DMS79 (cell line): ENCODE measurements around the gene SCART1.
"Not testable (repeated sequence)": the region's sequence is repeated elsewhere in the genome, so short reads cannot be mapped to it uniquely, and the experiment has no call there.

Source experiments
- DNase-seq: peaks from one replicate; lab custom pipeline; 2025; lab: John Stamatoyannopoulos, UW

The SCART1 gene

GRCh38 chr10:133456041-133456951 is 2.6 kb downstream of the SCART1 start:
- DNase-seq, result no peak

- DNase-seq, result no peak
Measured at GRCh38 chr10:133457100-133457841, 3.5 kb downstream of the SCART1 start.

- DNase-seq, result no peak
Measured at GRCh38 chr10:133458021-133458709, 4.4 kb downstream of the SCART1 start.

GRCh38 chr10:133458710-133459453 is 5.1 kb downstream of the SCART1 start:
- no peak for DNase-seq

- DNase-seq, result no peak
Measured at GRCh38 chr10:133459454-133460207, 5.9 kb downstream of the SCART1 start.

- DNase-seq, result no peak
Measured at GRCh38 chr10:133460208-133460769, 6.5 kb downstream of the SCART1 start.

- DNase-seq, result no peak
Measured at GRCh38 chr10:133461027-133461426, 7.3 kb downstream of the SCART1 start.

- DNase-seq, result no peak
Measured at GRCh38 chr10:133461841-133462240, 8.1 kb downstream of the SCART1 start.

GRCh38 chr10:133462512-133463305 is 9.0 kb downstream of the SCART1 start:
- no peak for DNase-seq

GRCh38 chr10:133464582-133465031 is 10.9 kb downstream of the SCART1 start:
- no peak for DNase-seq

- no peak for DNase-seq
Measured at GRCh38 chr10:133465191-133465949, 11.6 kb downstream of the SCART1 start.

GRCh38 chr10:133465950-133466474 is 12.3 kb downstream of the SCART1 start:
- DNase-seq, result no peak

- DNase-seq, result no peak
Measured at GRCh38 chr10:133466683-133467275, 13.0 kb downstream of the SCART1 start.

GRCh38 chr10:133467286-133467911 is 13.7 kb downstream of the SCART1 start:
- DNase-seq, result no peak

- DNase-seq, result not testable (repeated sequence)
Measured at GRCh38 chr10:133469205-133469604, 15.5 kb downstream of the SCART1 start.

- DNase-seq, result no peak
Measured at GRCh38 chr10:133471300-133472109, 17.8 kb downstream of the SCART1 start.

GRCh38 chr10:133473270-133473669 is 19.5 kb downstream of the SCART1 start:
- no peak for DNase-seq
